ENCODE measurements around the gene ITIH5. TPM values are rescaled to one million over a fixed set of nuclear protein-coding genes. Genes with fewer than 3 reads are reported as not detected.
"Not testable (repeated sequence)": the region's sequence is repeated elsewhere in the genome, so short reads cannot be mapped to it uniquely, and the experiment has no call there.

ITIH5 gene
- total RNA-seq, result 8.5 TPM
- long read RNA-seq, full-length matches to known transcripts, result 20 of 24 reads
- long read RNA-seq, partial matches to known transcripts, result 4 of 24 reads
- long read RNA-seq, other reads (novel, unspliced or antisense), result 0 of 24 reads

DNA sequence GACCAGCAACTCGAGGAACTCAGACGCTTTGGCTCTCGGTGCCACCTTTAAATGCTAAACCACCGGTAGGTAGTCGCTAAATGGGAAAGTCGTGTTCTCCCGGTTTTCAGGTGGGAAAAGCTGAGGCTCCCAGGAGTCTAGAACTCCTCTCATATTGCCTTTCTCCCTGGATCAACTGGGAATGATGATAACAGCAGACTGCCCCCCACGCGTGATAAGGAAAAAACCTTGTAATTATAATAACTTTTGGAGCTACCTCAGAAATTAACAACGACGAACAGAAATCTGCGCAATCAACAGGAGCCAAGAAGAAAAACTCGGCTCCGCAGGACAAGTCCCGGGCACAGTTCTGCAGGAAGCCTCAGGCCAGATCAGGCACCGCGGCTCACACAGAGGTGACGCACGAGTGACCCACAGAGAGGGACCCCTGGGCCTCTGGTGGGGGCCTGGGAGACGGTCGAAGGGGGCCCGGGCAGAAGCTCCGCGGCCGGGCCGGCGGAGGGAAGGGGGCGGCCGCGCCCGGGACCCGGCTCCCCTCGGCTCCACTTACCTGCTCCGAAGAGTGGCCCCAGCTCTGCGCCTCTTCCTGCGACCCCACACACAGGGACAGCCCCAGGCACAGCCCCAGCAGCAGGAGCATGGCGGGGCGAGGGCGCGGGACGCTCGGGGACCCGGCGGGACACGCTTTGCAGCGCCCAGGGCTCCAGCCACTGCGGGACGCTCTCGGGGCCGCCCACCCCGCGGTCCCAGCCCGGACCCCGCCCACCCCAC is at the start of gene ITIH5:
Gene ITIH5, minus strand, starts transcription at position 714 of the 771 bp plus-strand sequence. Its CDS starts 74 bp downstream, at position 640.
- ATAC-seq (ENCODE audit: poor library complexity) (peak; percentile 63), DNase-seq (peak; percentile 45)
- intact Hi-C loops (cut with DNase I), result no loop called here

DNA sequence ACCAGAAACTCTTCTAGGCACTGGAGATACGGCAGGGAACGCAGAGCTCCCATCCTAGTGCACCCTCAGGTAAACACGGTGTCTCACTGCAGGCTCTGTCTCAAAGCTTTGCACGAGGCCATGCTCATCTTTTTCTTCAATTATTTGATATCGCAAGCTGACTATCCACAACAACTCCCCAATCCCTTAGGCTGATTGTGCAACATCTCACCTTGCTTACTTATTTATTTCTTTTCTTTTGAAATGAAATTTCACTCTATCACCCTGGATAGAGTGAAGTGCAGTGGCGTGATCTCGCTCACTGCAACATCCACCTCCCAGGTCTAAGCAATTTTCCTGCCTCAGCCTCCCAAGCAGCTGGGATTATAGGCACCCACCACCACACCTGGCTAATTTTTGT is 48.7 kb upstream of the ITIH5 start:
- DNase-seq (no peak), ATAC-seq (ENCODE audit: poor library complexity) (no peak)
- intact Hi-C loops (cut with DNase I), result no loop called here

DNA sequence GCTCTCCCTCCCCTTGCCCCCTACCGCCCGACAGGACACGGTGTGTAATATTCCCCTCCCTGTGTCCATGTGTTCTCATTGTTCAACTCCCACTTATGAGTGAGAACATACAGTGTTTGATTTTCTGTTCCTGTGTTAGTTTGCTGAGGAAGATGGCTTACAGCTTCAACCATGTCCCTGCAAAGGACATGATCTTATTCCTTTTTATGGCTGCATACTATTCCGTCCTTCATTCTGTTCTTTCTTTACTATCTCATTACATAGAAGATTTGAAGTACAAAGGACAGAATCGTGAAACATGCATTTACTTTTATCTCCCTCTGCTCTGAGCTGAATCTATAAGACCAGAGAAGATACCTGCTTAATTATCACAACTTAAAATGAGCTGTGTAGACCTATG is 44.3 kb upstream of the ITIH5 start:
- intact Hi-C loops (cut with DNase I); ATAC-seq (ENCODE audit: poor library complexity); DNase-seq: not testable (repeated sequence)

DNA sequence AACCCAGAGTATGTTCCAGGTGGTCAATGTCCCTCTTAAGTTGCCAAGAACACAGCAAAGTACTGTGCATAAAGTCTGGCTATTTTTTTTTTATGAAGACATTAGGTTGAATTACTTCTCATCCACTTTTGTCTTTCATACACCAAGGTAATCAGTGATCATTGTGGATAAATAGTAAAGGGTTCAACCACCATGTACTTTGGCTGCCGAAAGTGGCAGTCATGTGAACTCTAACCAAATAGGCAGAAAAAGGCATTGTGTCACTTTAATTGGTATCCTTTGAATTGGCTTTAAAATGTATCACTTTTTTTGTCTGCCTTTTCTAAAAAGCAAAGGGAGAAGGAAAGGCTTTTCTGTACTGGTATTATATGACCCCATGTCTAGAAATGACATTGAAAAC is 43.7 kb upstream of the ITIH5 start:
- ATAC-seq (ENCODE audit: poor library complexity), result no peak
- DNase-seq, result no peak
- intact Hi-C loops (cut with DNase I), result no loop called here

DNA sequence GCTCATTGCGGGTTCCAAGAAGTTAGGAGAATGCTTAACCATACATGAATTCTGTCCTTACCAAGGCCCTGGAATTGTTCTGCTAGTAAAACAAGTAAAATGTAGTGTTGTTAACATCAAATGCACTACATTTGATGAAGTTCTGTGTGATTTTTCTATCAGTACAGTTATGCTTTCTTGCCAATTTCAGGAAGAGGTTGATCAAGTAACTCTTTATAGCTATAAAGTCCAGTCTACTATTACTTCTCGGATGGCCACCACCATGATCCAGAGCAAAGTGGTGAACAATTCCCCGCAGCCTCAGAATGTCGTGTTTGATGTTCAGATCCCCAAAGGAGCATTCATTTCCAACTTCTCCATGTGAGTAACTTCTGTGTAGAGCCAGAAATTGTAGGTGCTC is 42.1 kb upstream of the ITIH5 start:
- intact Hi-C loops (cut with DNase I), result no loop called here
- ATAC-seq (ENCODE audit: poor library complexity) (no peak), DNase-seq (no peak)

DNA sequence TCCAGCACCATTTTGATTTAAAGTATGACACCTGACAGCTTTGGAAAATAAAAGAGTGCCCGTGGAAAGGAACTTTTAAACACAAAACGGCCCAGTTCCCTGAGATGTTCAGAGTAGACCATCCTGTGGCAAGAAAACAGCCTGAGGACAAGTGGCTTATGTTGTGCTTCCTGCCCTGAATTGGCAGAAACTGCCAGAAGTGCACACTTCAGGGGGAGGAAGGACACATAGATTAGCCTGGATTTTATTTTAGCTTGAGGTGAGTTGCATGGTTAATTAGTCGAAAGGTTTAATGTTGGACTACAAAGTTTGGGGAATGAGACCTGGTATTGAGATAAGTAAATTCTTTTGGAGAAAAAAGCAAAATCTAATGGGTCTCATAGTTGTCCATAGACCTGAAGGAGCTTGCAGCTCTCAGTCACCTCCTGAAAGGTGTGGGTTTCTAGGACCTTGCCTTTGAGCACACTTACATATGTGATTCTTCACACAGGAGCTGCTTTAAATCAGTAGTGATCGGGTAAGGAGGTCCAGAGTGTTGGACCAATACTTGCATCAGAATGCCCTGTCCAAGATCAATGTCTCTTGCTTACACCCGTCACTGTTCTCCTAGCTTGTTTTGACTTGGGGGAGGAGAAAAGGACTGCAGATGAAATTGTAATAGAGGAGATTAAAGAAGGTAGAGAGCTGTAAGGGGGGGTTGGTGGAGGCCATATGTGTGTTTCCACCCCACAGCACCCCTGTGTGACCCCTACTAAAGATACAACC is 41.3 kb upstream of the ITIH5 start:
- no peak for ATAC-seq (ENCODE audit: poor library complexity)
- intact Hi-C loops (cut with DNase I), result no loop called here

DNA sequence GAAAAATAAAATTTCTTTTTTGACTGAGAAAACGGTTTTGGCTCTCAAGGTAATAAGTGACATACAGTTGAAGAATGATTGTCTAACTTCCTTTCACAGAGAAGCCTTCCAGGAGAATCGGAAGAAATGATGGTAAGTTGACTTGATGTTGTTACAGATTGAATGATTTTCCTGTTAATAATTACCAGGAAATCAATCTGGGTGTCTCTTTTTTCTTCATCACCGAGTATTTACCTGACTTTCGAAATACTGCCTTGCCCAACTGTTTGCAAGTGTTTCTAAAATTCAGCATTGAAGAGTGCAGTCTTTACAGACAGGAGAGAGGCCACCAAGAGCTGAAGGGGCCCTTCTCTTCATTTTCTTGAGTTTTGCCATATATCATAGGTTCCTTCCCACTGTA is 40.3 kb upstream of the ITIH5 start:
- DNase-seq, result no peak
- intact Hi-C loops (cut with DNase I), result no loop called here
- ATAC-seq (ENCODE audit: poor library complexity), result no peak

More for the DNA sequence above, 41.3 kb upstream of the ITIH5 start:
- no peak for DNase-seq

DNA sequence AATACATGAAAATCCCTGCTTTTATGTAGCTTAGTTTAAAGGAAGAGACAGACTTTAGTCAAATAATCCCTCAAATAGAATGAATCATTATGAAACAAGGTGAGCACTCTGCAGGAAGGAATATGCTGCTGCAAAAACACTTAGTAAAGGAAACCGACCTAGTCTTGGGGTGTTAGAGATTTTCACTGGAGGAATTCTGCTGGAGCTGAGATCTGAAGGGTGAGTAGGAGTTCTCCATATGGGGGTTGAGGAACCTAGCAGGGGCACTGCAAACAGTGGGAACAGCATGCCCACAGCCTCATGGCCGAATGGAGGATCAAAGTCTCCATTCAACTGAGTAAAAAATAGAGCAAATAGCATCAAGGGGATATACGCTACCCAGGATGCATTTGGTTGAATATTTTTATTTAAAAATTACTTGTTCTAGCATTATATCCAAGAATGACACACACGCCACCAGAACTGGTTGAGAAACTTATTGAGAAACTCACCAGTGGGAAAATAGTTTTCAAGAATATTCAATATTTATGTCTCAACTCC is 39.8 kb upstream of the ITIH5 start:
- no peak for ATAC-seq (ENCODE audit: poor library complexity)
- intact Hi-C loops (cut with DNase I), result no loop called here
- no peak for DNase-seq

DNA sequence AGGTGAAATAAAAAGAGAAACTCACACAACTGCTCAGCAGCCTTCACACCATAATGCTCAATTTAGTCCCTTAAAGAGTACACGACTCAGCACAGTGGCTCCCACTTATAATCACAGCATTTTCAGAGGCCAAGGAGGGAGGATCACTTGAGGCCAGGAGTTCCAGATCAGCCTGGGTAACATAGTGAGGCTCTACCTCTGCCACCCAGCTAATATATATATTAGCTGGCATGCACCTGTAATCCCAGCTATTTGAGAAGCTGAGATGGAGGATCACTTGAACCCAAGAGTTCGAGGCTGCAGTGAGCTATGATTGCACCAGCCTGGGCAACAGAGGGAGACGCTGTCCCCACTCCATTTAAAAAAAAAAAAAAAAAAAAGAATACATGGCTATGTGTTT is 38.6 kb upstream of the ITIH5 start:
- ATAC-seq (ENCODE audit: poor library complexity) (no peak), DNase-seq (no peak)
- intact Hi-C loops (cut with DNase I), result no loop called here

DNA sequence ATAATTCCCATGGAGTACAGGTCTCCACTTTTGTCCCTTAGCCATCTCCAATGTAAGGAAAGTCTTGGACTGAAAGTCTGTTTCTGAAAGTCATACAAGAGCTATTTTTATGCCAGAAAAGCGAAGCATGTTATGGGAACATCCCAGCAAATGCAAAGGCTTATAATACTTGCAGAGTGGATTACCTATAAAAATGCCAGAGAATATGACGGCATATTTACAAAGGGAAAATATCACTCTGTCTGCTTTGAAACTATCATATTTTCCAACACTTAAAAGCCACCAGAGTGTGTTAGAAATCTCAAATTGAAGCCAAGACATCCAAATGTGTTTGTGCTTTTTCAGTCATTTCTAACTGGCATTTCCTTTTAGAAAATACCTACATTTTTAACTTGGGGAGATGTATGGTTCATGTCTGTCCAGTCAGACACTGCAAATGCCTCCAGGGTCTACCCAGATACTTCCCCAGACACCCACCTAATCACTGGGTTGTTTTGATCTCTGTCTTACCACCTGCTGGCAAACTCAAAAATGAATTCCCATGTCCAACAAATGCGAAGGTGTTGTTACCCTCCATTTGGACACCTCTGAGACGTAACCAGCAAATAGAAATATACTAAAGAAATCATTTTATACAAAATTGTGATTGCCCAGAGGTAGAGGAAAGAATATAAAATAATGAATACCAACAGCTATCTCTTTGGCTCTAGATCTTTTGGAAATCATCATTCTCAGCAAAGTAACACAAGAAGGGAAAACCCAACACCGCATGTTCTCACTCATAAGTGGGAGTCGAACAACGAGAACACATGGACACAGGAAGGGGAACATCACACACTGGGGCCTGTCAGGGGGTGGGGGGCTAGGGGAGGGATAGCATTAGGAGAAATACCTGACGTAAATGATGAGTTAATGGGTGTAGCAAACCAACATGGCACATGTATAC is 37.6 kb upstream of the ITIH5 start:
- DNase-seq, result no peak
- no peak for ATAC-seq (ENCODE audit: poor library complexity)
- intact Hi-C loops (cut with DNase I), result no loop called here

DNA sequence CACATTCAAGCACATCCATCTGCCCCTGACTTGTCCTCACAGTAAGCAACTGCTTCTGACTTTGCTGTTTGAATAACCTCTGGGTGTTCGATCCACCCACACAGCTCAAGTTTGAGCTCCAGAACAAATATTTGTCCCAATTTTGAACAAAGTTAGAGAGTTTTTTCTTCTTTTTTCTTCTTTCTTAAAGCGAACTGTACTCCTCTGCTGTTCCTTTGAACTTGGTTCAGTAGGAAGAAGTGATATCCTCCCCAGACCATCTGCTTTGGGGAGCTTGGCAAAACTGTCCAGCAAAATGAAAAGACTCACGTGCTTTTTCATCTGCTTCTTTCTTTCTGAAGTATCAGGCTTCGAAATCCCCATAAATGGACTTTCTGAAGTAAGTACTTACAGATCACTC is 36.4 kb upstream of the ITIH5 start, which contains the start of gene ITIH2:
Gene ITIH2, plus strand, starts transcription at position 177 of the 400 bp plus-strand sequence. Its CDS starts 119 bp downstream, at position 296.
- ATAC-seq (ENCODE audit: poor library complexity), result no peak
- DNase-seq, result no peak
- intact Hi-C loops (cut with DNase I), result no loop called here

DNA sequence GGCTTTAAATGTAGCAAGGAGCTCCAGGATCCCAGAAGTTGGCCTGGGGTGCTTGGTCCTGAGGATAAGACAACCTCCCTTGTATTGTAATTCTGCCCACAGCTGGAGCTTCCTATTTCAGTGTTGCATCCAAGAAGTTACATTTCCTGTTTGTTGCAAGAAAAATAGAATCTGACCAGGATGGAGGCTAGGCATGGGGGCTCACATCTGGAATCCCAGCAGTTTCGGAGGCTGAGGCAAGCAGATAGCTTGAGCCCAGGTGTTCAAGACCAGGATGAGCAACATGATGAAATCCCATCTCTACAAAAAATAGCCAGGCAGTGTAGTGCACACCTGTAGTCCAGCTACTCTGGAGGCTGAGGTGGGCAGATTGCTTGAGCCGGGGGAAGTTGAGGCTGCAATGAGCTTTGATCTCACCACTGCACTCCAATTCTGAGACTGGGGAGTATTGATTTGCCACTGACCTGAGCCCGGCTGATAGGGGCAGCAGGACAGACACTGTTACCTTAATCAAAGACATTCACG is 35.6 kb upstream of the ITIH5 start:
- DNase-seq (no peak), ATAC-seq (ENCODE audit: poor library complexity) (no peak)
- intact Hi-C loops (cut with DNase I), result no loop called here

DNA sequence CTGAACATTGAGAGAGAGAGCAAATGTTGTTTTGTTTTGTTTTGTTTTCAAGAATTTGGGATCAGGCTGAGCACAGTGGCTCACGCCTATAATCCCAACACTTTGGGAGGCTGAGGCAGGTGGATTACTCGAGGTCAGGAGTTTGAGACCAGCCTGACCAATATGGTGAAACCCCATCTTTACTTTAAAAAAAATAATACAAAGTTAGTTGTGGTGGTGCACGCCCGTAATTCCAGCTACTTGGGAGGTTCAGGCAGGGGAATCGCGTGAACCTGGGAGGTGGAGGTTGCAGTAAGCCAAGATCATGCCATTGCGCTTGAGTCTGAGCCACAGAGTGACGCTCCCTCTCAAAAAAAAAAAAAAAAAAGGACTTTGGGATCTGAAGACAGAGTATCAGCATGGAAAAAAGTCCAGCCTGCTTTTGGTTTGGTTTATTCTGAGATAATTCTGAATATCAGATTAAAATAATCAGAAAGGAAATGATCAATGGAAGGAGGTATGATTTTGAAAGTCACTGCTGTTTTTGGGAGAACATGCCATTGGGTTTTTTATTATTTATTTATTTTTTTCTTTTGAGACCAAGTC is 34.5 kb upstream of the ITIH5 start:
- no peak for ATAC-seq (ENCODE audit: poor library complexity)
- no peak for DNase-seq
- intact Hi-C loops (cut with DNase I), result no loop called here

DNA sequence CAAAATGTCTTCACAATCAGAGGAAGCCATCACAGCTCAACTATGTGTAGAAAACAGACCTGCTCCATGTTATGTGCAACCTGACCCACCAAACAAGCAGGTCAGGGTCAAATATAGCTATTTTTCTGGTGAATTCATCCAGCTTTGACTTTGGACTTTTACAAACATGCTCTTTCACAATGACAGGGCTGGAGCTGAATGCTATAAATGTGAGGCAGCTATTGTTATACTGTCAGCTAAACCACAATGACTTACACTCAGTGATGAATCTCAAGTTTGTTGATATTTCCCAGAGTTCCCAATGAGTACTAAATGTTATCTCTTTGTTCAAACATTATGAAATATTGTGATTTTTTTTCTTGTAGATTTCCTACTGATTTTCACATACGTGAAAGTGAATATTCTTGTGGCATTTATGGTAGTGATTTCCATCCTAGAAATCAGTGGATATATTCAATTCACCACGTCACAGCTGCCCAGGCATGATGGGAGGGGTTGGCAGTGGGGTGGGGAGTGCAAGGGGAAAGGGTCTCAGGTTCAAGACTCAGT is 33.9 kb upstream of the ITIH5 start:
- intact Hi-C loops (cut with DNase I), result no loop called here
- ATAC-seq (ENCODE audit: poor library complexity), result no peak
- no peak for DNase-seq

DNA sequence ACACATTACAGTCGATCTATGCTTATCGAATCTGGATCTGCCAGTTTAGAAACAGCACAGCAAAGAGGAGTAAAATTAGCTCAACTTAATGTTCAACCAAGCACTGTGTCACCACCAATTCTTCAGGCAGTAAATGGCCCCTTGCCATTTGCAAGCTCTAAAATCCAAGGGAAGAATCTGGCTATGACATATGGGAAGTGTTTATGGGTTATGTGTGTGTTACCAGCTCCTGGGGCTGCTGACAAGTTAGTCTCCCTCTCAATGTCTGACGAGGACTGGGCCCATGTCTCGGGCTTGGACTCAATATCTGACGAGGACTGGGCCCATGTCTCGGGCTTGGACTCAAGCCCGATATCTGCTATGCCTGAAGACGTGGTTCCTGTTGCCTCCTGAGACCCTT is 30.7 kb upstream of the ITIH5 start:
- ATAC-seq (ENCODE audit: poor library complexity) (peak; percentile 48), DNase-seq (no peak)
- intact Hi-C loops (cut with DNase I), result no loop called here

DNA sequence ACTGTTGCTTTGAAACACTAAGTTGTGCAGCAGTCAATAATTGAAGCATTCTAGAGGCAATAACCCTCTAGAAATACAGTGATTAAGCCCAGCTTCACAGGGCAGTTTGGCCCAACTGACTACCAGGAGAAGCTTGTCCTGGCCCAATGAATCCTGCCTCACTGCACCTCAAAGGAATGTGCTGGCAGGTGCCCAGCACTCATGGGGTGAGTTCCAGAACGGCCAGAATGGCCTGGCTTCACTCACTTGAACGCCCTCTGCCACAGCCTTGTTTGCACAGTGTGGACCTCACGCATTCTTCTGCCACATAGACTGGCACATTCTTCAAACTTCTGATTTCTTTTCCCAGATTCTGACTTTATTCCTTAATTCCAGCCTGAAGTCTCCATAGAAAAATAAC is 29.8 kb upstream of the ITIH5 start:
- peak; percentile 65 for DNase-seq
- ATAC-seq (ENCODE audit: poor library complexity), result peak; percentile 96
- intact Hi-C loops (cut with DNase I), result no loop called here

DNA sequence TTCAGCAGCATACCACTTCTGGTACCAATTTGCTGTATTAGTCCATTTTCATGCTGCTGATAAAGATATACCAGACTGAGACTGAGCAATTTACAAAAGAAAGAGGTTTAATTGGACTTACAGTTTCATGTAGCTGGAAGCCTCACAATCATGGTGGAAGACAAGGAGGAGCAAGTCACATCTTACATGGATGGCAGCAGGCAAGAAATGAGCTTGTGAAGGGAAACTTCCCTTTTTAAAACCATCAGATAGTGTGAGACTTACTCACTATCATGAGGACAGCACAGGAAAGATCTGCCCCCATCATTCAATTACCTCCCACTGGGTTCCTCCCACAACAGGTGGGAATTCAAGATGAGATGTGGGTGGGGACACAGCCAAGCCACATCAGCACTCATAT is 26.4 kb upstream of the ITIH5 start:
- DNase-seq; intact Hi-C loops (cut with DNase I); ATAC-seq (ENCODE audit: poor library complexity): not testable (repeated sequence)

DNA sequence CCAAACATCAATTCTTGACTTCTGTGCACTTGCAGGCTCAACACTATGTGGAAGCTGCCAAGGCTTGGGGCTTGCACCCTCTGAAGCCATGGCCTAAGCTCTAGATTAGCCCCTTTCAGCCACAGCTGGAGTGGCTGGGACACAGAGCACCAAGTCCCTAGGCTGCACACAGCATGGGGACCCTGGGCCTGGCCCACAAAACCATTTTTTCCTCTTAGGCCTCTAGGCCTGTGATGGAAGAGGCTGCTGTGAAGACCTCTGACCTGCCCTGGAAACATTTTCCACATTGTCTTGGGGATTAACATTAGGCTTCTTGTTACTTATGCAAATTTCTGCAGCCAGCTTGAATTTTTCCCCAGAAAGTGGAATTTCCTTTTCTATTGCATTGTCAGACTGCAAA is 25.6 kb upstream of the ITIH5 start:
- intact Hi-C loops (cut with DNase I); DNase-seq; ATAC-seq (ENCODE audit: poor library complexity): not testable (repeated sequence)
